ENCODE results near the gene ADORA2B.

The ADORA2B gene

DNA sequence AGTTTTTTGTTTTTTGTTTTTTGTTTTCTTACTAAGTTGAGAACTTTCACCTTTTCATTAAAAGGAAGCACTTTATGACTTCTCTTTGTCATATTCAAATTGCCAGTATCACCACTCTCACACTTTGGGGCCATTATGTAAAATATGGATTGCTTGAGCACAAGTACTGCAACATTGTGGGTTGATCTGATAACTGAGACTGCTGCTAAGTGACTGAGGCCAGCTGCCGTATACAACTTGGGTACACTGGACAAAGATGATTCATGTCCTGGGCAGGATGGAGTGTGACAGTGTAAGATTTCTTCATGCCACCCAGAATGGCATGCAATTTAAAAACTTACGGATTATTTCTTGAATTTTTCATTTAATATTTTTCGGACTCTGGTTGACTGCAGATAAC, 62.5 kb downstream of the ADORA2B start:
- no peak for DNase-seq (ENCODE audit: low read depth)
- TF ChIP-seq, protein P1, sequence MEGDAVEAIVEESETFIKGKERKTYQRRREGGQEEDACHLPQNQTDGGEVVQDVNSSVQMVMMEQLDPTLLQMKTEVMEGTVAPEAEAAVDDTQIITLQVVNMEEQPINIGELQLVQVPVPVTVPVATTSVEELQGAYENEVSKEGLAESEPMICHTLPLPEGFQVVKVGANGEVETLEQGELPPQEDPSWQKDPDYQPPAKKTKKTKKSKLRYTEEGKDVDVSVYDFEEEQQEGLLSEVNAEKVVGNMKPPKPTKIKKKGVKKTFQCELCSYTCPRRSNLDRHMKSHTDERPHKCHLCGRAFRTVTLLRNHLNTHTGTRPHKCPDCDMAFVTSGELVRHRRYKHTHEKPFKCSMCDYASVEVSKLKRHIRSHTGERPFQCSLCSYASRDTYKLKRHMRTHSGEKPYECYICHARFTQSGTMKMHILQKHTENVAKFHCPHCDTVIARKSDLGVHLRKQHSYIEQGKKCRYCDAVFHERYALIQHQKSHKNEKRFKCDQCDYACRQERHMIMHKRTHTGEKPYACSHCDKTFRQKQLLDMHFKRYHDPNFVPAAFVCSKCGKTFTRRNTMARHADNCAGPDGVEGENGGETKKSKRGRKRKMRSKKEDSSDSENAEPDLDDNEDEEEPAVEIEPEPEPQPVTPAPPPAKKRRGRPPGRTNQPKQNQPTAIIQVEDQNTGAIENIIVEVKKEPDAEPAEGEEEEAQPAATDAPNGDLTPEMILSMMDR (IDR thresholded peaks at IDR 0.05; ENCODE audit: control insufficient read depth, insufficient read depth, low read depth, low read length, missing control alignments): no peak
- H3K4me3 ChIP-seq (ENCODE audit: control insufficient read depth, low read depth, low read length): no peak overlapping the region

DNA sequence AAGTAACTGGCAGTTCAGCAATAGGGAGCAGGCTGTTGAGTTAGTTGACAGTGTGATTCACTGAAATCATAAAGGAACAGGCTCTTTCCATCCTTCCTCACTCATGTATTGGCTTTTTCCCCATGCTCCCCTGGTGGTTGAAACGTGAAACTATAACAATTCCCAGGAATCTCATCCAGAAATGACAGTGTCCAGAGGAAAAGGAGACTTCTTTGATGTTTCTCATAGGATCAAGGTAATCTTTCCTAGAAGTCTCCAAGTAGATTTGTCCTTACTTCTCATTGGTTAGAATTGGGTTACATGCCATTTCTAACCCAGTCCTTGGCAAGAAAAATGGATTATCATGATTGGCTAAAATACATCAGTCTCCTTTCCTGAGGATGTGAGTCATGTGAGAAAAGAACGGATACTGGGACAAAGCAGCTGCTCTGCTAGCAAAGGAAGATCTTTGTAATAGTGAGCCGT, 69.0 kb downstream of the ADORA2B start:
- TF ChIP-seq, protein P1 (IDR thresholded peaks at IDR 0.05; ENCODE audit: control insufficient read depth, insufficient read depth, low read depth, low read length, missing control alignments): peak; percentile 71
- no peak overlapping the region for H3K4me3 ChIP-seq (ENCODE audit: control insufficient read depth, low read depth, low read length)
- DNase-seq (ENCODE audit: low read depth): peak; percentile 21

GRCh38 chr17:16019347-16019746, 74.4 kb downstream of the ADORA2B start:
- no peak overlapping the region for H3K4me3 ChIP-seq (ENCODE audit: control insufficient read depth, low read depth, low read length)
- TF ChIP-seq, protein P1 (IDR thresholded peaks at IDR 0.05; ENCODE audit: control insufficient read depth, insufficient read depth, low read depth, low read length, missing control alignments): no peak
- DNase-seq (ENCODE audit: low read depth): no peak

GRCh38 chr17:16023881-16024280, 79.0 kb downstream of the ADORA2B start:
- no peak overlapping the region for H3K4me3 ChIP-seq (ENCODE audit: control insufficient read depth, low read depth, low read length)
- TF ChIP-seq, protein P1 (IDR thresholded peaks at IDR 0.05; ENCODE audit: control insufficient read depth, insufficient read depth, low read depth, low read length, missing control alignments): no peak
- no peak for DNase-seq (ENCODE audit: low read depth)

- no peak for DNase-seq (ENCODE audit: low read depth)
- TF ChIP-seq, protein P1 (IDR thresholded peaks at IDR 0.05; ENCODE audit: control insufficient read depth, insufficient read depth, low read depth, low read length, missing control alignments): no peak
- no peak overlapping the region for H3K4me3 ChIP-seq (ENCODE audit: control insufficient read depth, low read depth, low read length)
Measured at GRCh38 chr17:16025202-16025601, 80.3 kb downstream of the ADORA2B start.

All from AG09309 (cell line).